GM12872 (cell line): ENCODE measurements around the gene TNKS1BP1.

ENCODE experiments used
- TF ChIP-seq, protein P1 (sequence below): IDR thresholded peaks from 3 replicates; pipeline ENCODE4 v1.5.1; 2011; ENCODE audit warnings: low read depth, mild to moderate bottlenecking, low read length, moderate library complexity; ENCODE audit not compliant: insufficient read depth

The TNKS1BP1 gene

DNA sequence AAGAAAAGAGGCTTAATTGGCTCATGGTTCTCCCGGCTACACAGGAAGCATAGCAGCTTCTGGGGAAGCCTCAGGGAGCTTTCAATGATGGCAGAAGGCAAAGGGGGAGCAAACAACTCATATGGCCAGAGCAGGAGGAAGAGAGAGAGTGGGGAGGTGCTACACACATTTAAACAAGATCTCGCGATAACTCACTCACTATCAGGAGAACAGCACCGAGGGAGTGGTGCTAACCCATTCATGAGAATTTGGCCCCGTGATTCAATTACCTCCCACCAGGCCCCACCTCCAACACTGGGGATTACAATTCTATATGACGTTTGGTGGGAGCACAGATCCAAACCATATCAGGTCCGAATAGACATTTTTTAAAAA lies 46.0 kb downstream of the TNKS1BP1 start:
- TF ChIP-seq, protein P1, sequence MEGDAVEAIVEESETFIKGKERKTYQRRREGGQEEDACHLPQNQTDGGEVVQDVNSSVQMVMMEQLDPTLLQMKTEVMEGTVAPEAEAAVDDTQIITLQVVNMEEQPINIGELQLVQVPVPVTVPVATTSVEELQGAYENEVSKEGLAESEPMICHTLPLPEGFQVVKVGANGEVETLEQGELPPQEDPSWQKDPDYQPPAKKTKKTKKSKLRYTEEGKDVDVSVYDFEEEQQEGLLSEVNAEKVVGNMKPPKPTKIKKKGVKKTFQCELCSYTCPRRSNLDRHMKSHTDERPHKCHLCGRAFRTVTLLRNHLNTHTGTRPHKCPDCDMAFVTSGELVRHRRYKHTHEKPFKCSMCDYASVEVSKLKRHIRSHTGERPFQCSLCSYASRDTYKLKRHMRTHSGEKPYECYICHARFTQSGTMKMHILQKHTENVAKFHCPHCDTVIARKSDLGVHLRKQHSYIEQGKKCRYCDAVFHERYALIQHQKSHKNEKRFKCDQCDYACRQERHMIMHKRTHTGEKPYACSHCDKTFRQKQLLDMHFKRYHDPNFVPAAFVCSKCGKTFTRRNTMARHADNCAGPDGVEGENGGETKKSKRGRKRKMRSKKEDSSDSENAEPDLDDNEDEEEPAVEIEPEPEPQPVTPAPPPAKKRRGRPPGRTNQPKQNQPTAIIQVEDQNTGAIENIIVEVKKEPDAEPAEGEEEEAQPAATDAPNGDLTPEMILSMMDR, result no peak

DNA sequence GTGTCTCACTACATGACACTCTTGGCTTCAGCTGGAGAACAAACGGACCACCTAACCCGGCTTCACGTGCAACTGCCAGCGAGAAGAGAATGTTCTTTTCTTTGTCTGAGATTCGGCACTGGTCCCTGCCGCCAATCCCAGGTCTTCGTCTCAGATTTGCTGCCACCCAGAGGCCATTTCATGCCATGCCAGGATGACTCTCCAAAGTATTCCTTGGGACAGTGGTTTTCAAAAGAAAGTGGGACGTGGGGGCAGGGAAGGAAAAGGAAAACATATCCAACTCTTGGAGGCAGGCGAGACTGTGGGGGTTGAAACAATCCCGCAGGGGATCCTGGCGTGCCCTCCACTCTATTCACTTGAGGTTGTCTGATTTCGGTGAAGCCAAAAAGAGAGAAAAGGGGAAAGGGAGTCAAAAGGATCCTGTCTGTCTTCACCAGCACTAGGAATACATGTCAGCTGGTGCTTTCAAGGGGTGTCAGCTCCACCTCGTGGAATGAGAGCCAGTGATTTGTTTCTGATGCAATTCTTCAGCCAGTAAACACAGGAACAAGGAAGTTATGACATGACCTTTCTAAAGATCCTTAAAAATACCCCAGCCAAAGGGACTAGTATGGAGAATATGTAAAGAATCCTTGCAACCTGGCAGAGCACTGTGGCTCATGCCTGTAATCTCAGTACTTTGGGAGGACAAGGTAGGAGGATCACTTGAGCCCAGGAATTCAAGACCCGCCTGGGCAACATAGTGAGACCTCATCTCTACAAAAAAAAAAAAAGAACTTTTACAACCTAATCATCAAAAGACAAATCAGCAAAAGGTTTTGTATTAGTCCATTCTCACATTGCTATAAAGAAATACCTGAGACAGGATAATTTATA lies 46.7 kb downstream of the TNKS1BP1 start:
- TF ChIP-seq, protein P1, result peak; percentile 79

DNA sequence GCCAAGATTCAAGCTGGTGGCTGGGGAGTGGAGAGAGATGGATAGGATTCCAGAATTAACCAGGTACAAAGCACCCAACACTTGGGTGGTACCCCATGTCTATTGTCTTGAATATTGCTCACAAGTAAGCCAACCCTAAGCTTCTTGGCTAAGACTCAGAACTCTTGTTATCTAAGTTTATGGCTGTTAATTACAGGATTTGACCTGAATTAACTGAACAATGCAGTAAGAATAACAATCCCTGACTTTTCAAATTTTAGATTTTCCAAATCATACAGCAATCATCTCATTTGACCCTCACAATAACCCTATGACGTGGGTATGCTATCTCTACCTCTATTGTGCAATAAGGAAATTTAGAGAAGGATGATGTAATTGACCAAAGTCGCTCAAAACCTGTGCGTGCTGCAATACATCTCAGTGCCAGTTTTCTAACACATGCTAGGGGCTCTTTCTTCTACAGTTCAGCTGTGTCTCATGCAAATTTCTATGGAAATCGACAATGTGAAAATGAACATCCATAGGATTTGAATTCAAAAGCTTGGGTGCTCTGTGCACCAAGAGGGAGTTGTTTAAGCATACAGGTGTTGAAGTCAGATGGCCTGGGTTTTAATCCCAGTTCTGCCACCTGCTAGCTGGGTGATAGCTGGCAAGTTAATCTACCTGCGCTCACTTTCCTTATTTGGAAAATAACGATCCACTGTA lies 47.6 kb downstream of the TNKS1BP1 start:
- TF ChIP-seq, protein P1, result no peak

DNA sequence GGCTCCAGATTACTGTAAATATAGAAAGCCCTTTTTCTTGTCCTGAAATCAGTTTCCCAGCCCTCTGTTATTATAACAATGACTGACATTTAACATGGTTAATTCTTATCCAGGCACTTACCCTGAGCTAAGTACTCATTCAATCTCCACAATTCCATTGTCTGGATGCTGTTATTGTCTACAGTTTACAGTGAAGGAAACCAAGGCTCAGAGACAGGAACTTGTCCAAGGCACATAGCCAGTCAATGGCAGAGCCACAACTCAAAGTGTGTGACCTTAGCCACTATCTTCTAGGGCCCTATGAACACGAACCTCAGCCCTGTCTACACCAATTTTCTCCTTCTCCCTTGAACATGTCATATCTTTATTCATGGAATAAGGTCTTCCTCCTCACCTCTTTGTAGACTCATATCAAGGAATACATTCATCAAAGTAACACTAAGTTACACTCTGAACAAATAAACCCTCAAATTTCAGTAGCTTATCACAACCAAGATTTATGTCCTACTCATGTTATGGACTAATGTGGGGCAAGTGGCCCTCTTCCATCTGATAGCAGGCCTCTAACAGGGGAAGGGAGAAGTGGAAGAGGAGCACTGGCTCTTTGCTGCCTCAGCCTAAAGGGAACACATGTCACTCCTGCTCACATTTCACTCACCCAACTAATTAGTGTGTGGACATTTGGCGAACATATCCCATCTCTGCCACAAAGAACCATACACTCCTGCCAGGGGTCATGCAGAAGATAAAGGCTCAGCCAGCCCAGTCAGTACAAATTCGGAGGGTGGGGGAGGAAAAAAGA lies 48.4 kb downstream of the TNKS1BP1 start:
- TF ChIP-seq, protein P1, result no peak

DNA sequence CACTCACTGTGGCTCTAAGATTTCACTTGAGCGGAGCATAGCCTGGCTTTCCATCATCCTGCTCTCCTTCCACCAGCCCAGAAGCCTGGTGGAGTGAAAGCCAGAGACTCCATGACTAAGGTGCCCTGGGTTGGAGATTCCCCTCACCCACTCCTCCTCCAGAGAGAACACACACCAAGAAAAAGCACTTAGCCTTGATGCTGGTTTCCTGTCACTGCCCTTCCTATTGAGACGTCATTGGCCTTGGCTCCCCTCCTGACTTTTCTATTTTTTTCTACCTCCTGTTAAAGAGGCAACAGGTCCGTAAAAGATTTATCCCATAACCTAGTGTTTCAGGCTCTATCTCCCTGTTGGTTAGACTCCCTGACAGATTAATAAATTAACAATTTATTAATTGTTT lies 49.2 kb downstream of the TNKS1BP1 start:
- TF ChIP-seq, protein P1, result no peak

DNA sequence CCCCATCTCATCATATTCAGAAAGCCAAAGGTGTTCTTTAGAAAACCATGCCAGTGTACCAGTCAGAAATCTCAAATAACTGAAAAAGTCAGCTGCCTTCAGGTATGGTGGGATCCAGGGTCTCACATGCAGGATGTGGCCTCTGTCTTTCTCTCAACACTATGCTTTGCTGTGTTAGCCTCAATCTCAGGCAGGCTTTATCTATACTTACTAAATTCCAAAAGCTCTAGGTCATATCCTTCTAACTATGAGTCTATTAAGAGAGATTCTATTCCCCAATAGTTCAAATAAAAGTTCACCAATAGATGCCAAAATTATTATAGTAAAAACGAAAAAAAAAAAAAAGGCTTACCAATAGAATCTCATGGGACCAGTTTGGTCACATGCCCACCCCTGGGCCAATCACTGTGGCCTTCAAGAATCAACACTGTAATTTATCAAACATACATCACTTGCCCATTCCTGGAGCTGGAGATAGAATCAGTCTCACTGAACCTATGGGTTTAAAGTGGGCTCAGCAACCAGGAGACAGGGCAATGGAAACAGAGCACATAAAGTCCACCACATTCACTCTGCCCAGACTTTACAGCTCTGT lies 49.8 kb downstream of the TNKS1BP1 start:
- TF ChIP-seq, protein P1, result no peak
